ENCODE results near the gene WDFY1.

Gene WDFY1

GRCh38 chr2:223909001-223909741, 36.0 kb downstream of the WDFY1 start:
- Histone ChIP-seq H3K9ac (ENCODE audit: low read length) (no peak overlapping the region), H3K36me3 (ENCODE audit: control insufficient read depth, insufficient read depth, low read length) (peaks cover 39% of the 10 kb centered on the region), H3K27me3 (ENCODE audit: control insufficient read depth, insufficient read depth, low read length) (no peaks in the 10 kb centered on the region), H3K4me3 (ENCODE audit: low read depth, low read length) (no peak overlapping the region), H3K9me3 (ENCODE audit: control insufficient read depth, insufficient read depth, low read depth, low read length) (no peaks in the 10 kb centered on the region), H3K27ac (ENCODE audit: low read depth, low read length) (no peak overlapping the region), H3K4me1 (ENCODE audit: control insufficient read depth, insufficient read depth, low read length) (peaks cover 8% of the 10 kb centered on the region; the same call in 1 of the 2 replicates)

- Histone ChIP-seq H3K36me3 (ENCODE audit: control insufficient read depth, insufficient read depth, low read length) (peaks cover 45% of the 10 kb centered on the region), H3K4me1 (ENCODE audit: control insufficient read depth, insufficient read depth, low read length) (peaks cover 8% of the 10 kb centered on the region; the same call in 1 of the 2 replicates), H3K27me3 (ENCODE audit: control insufficient read depth, insufficient read depth, low read length) (no peaks in the 10 kb centered on the region), H3K27ac (ENCODE audit: low read depth, low read length) (no peak overlapping the region), H3K9me3 (ENCODE audit: control insufficient read depth, insufficient read depth, low read depth, low read length) (no peaks in the 10 kb centered on the region), H3K4me3 (ENCODE audit: low read depth, low read length) (no peak overlapping the region), H3K9ac (ENCODE audit: low read length) (no peak overlapping the region)
These were observed 36.7 kb downstream of the WDFY1 start for GRCh38 chr2:223908304-223908998.

DNA sequence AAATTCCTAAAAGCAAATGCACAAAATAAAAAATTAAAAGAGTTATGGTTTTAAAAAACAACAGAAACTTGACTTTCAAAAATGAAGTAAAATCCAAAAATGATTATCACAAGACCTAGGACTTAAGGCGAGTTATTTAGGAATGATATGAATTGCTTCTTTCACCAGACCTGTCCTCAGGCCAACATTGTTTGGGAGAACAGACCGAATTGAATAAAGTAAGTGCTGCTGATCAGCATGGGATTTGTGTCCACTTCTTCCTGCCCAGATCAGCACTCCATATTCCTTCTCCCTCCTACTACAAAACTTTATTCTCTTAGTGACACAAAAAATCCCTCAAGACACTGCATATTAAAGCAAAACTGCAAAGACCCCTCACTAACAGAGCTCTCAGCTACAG, 39.1 kb downstream of the WDFY1 start:
- H3K27me3 ChIP-seq (ENCODE audit: control insufficient read depth, insufficient read depth, low read length) = no peaks in the 10 kb centered on the region
- peaks cover 8% of the 10 kb centered on the region; the same call in 1 of the 2 replicates for H3K4me1 ChIP-seq (ENCODE audit: control insufficient read depth, insufficient read depth, low read length)
- H3K27ac ChIP-seq (ENCODE audit: low read depth, low read length) = no peak overlapping the region
- H3K9me3 ChIP-seq (ENCODE audit: control insufficient read depth, insufficient read depth, low read depth, low read length) = no peaks in the 10 kb centered on the region
- H3K36me3 ChIP-seq (ENCODE audit: control insufficient read depth, insufficient read depth, low read length) = peaks cover 43% of the 10 kb centered on the region
- H3K9ac ChIP-seq (ENCODE audit: low read length) = no peak overlapping the region
- H3K4me3 ChIP-seq (ENCODE audit: low read depth, low read length) = no peak overlapping the region

- H3K9ac ChIP-seq (ENCODE audit: low read length) = no peak overlapping the region
- no peaks in the 10 kb centered on the region for H3K27me3 ChIP-seq (ENCODE audit: control insufficient read depth, insufficient read depth, low read length)
- no peaks in the 10 kb centered on the region for H3K4me1 ChIP-seq (ENCODE audit: control insufficient read depth, insufficient read depth, low read length)
- no peaks in the 10 kb centered on the region for H3K9me3 ChIP-seq (ENCODE audit: control insufficient read depth, insufficient read depth, low read depth, low read length)
- H3K36me3 ChIP-seq (ENCODE audit: control insufficient read depth, insufficient read depth, low read length) = peaks cover 67% of the 10 kb centered on the region
- no peak overlapping the region for H3K4me3 ChIP-seq (ENCODE audit: low read depth, low read length)
- no peak overlapping the region for H3K27ac ChIP-seq (ENCODE audit: low read depth, low read length)
These were observed 43.3 kb downstream of the WDFY1 start for GRCh38 chr2:223901854-223902253.

DNA sequence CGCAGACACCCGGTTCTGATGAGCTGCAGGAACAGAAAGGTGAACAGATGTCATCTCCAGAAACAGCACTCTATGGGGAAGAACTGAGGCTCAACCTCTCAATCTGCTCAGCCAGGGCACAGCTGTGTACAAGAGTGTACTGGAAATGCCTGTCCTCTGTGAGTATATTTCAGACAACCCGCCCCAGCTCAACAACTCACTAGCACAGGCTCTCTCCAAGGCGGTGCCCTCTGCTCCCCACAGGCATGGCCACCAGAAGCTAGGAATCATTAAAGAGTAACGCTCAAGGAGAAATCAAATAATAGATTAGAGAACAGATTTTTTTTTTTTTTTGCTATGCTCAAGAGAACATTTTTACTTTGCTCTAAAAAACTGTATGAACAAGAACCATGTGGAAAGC, 43.8 kb downstream of the WDFY1 start:
- H3K27me3 ChIP-seq (ENCODE audit: control insufficient read depth, insufficient read depth, low read length) = no peaks in the 10 kb centered on the region
- peaks cover 67% of the 10 kb centered on the region for H3K36me3 ChIP-seq (ENCODE audit: control insufficient read depth, insufficient read depth, low read length)
- no peaks in the 10 kb centered on the region for H3K9me3 ChIP-seq (ENCODE audit: control insufficient read depth, insufficient read depth, low read depth, low read length)
- H3K9ac ChIP-seq (ENCODE audit: low read length) = no peak overlapping the region
- H3K4me3 ChIP-seq (ENCODE audit: low read depth, low read length) = no peak overlapping the region
- H3K27ac ChIP-seq (ENCODE audit: low read depth, low read length) = no peak overlapping the region
- H3K4me1 ChIP-seq (ENCODE audit: control insufficient read depth, insufficient read depth, low read length) = no peaks in the 10 kb centered on the region

- Histone ChIP-seq H3K4me1 (ENCODE audit: control insufficient read depth, insufficient read depth, low read length) (no peaks in the 10 kb centered on the region), H3K9ac (ENCODE audit: low read length) (no peak overlapping the region), H3K4me3 (ENCODE audit: low read depth, low read length) (no peak overlapping the region), H3K36me3 (ENCODE audit: control insufficient read depth, insufficient read depth, low read length) (peaks cover 64% of the 10 kb centered on the region), H3K9me3 (ENCODE audit: control insufficient read depth, insufficient read depth, low read depth, low read length) (no peaks in the 10 kb centered on the region), H3K27ac (ENCODE audit: low read depth, low read length) (no peak overlapping the region), H3K27me3 (ENCODE audit: control insufficient read depth, insufficient read depth, low read length) (no peaks in the 10 kb centered on the region)
These were observed 44.6 kb downstream of the WDFY1 start for GRCh38 chr2:223900531-223900930.

- Histone ChIP-seq H3K4me3 (ENCODE audit: low read depth, low read length) (no peak overlapping the region), H3K9ac (ENCODE audit: low read length) (no peak overlapping the region), H3K9me3 (ENCODE audit: control insufficient read depth, insufficient read depth, low read depth, low read length) (no peaks in the 10 kb centered on the region), H3K27ac (ENCODE audit: low read depth, low read length) (no peak overlapping the region), H3K27me3 (ENCODE audit: control insufficient read depth, insufficient read depth, low read length) (no peaks in the 10 kb centered on the region), H3K4me1 (ENCODE audit: control insufficient read depth, insufficient read depth, low read length) (no peaks in the 10 kb centered on the region), H3K36me3 (ENCODE audit: control insufficient read depth, insufficient read depth, low read length) (peaks cover 64% of the 10 kb centered on the region)
These were observed 45.1 kb downstream of the WDFY1 start for GRCh38 chr2:223900066-223900465.

- H3K4me1 ChIP-seq (ENCODE audit: control insufficient read depth, insufficient read depth, low read length) = no peaks in the 10 kb centered on the region
- H3K27me3 ChIP-seq (ENCODE audit: control insufficient read depth, insufficient read depth, low read length) = no peaks in the 10 kb centered on the region
- peaks cover 71% of the 10 kb centered on the region for H3K36me3 ChIP-seq (ENCODE audit: control insufficient read depth, insufficient read depth, low read length)
- H3K9ac ChIP-seq (ENCODE audit: low read length) = no peak overlapping the region
- H3K27ac ChIP-seq (ENCODE audit: low read depth, low read length) = no peak overlapping the region
- H3K9me3 ChIP-seq (ENCODE audit: control insufficient read depth, insufficient read depth, low read depth, low read length) = no peaks in the 10 kb centered on the region
- no peak overlapping the region for H3K4me3 ChIP-seq (ENCODE audit: low read depth, low read length)
These were observed 47.3 kb downstream of the WDFY1 start for GRCh38 chr2:223897669-223898330.

DNA sequence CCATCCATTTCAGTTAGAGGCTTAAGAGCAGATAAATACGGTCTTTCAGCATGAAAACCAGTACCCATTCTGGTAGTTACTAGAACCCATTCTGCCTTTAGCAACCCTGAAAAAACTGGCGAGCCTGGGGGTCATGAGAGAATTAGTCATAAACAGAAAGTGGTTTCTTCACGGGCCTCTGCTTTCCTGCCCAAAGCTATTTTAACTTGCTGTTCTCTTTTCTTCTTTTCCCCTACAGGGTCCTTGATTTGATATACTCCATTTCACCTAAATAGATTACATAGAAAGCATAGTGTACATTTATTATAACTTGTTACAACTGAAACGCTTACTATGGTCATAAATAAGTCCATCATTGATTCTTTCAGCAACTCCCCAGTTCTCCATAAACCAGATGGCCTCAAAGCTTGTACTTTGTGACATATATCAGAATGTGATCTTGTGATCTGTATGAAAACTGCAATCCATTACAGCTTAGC, 48.3 kb downstream of the WDFY1 start:
- Histone ChIP-seq H3K9ac (ENCODE audit: low read length) (no peak overlapping the region), H3K4me1 (ENCODE audit: control insufficient read depth, insufficient read depth, low read length) (no peaks in the 10 kb centered on the region), H3K4me3 (ENCODE audit: low read depth, low read length) (no peak overlapping the region), H3K36me3 (ENCODE audit: control insufficient read depth, insufficient read depth, low read length) (peaks cover 74% of the 10 kb centered on the region), H3K27ac (ENCODE audit: low read depth, low read length) (no peak overlapping the region), H3K27me3 (ENCODE audit: control insufficient read depth, insufficient read depth, low read length) (no peaks in the 10 kb centered on the region), H3K9me3 (ENCODE audit: control insufficient read depth, insufficient read depth, low read depth, low read length) (no peaks in the 10 kb centered on the region)

DNA sequence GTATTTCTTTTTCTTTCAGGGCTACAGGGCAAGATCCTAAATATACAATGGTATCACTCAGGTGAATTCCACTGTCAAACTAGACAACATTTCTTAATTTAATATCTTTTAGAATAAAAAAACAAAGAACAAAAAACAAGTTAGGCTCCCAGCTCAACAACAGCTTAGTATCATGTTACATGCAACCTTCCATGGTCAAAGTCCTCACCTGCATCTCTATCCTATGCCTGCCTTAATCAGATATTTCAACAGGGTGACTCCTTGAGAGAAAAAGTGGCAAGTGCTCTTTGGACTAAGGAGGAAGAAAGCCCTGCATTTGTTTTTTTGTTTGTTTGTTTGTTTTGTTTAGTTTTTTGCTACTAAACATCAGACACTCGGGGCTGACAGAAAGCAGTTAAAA, 50.2 kb downstream of the WDFY1 start:
- peaks cover 68% of the 10 kb centered on the region for H3K36me3 ChIP-seq (ENCODE audit: control insufficient read depth, insufficient read depth, low read length)
- no peaks in the 10 kb centered on the region for H3K9me3 ChIP-seq (ENCODE audit: control insufficient read depth, insufficient read depth, low read depth, low read length)
- no peak overlapping the region for H3K27ac ChIP-seq (ENCODE audit: low read depth, low read length)
- H3K27me3 ChIP-seq (ENCODE audit: control insufficient read depth, insufficient read depth, low read length) = no peaks in the 10 kb centered on the region
- no peak overlapping the region for H3K9ac ChIP-seq (ENCODE audit: low read length)
- no peaks in the 10 kb centered on the region for H3K4me1 ChIP-seq (ENCODE audit: control insufficient read depth, insufficient read depth, low read length)
- no peak overlapping the region for H3K4me3 ChIP-seq (ENCODE audit: low read depth, low read length)

- no peak overlapping the region for H3K4me3 ChIP-seq (ENCODE audit: low read depth, low read length)
- H3K27ac ChIP-seq (ENCODE audit: low read depth, low read length) = no peak overlapping the region
- H3K9me3 ChIP-seq (ENCODE audit: control insufficient read depth, insufficient read depth, low read depth, low read length) = no peaks in the 10 kb centered on the region
- H3K4me1 ChIP-seq (ENCODE audit: control insufficient read depth, insufficient read depth, low read length) = no peaks in the 10 kb centered on the region
- H3K27me3 ChIP-seq (ENCODE audit: control insufficient read depth, insufficient read depth, low read length) = no peaks in the 10 kb centered on the region
- peaks cover 70% of the 10 kb centered on the region for H3K36me3 ChIP-seq (ENCODE audit: control insufficient read depth, insufficient read depth, low read length)
- no peak overlapping the region for H3K9ac ChIP-seq (ENCODE audit: low read length)
These were observed 51.1 kb downstream of the WDFY1 start for GRCh38 chr2:223894009-223894408.
